ENCODE data around the gene DDAH2. TPM values are rescaled to one million over a fixed set of nuclear protein-coding genes. Genes with fewer than 3 reads are reported as not detected.
A peak's percentile ranks its signal among the peaks of the same experiment; 100 is the strongest.

The DDAH2 gene
- polyA plus RNA-seq, 3 donors, result 29.8 to 56.0 (median 30.6) TPM

DNA sequence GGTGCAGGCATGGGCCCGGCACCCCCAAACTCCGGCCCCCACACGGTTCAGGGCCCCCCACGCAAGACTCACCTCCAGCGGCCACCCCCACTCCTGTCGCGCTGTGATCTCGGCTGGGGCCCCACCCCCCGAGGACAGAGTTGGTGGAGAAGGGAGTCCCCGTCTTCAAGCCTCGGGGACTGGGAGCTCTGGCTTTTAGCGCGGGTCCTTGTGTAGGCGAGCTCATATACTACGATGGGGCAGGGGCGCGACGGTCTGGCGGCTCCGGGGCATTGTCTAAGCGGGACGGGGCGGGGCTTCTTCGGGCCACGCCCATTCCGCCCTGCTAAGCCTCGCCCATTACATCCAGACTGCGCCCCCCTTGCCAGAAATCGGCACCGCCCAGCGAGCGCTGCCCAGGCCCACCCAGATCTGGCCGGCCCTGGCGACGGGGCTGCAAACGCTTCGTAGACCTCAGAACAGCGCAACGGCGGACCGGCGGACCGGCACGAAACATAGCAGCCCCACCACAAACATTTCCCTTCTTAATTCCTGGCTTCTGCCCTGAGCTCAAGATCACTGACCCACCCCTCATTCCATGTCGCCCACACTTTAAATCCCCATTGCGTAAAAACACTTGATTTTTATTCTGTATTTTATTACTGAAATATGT lies 1.0 kb upstream of the DDAH2 start:
- Histone ChIP-seq H3K9me3 (replicated peaks in 1 of 2; ENCODE audit: control insufficient read depth in 1 of 2, insufficient read depth in 1 of 2, low read length in 2 of 2) (no peaks in the 10 kb centered on the region), H3K4me3 (replicated peaks in 1 of 3; ENCODE audit: low read depth in 2 of 3, low read length in 3 of 3) (peak overlapping the region; percentile 68 to 87 (median 81)), H3K79me2 (ENCODE audit: insufficient read depth, low read length) (peaks cover 65% of the 10 kb centered on the region), H3K9ac (ENCODE audit: insufficient read depth, low read length, poor library complexity, severe bottlenecking) (peak overlapping the region; percentile 64), H3K27me3 (ENCODE audit: control insufficient read depth in 2 of 2, insufficient read depth in 2 of 2, low read length in 2 of 2) (no peaks in the 10 kb centered on the region), H4K20me1 (ENCODE audit: insufficient read depth, low read length) (peaks cover 48% of the 10 kb centered on the region), H3K4me2 (replicated peaks; ENCODE audit: extremely low read depth, low read length, poor library complexity, severe bottlenecking) (peak overlapping the region; percentile 92), H3K27ac (ENCODE audit: low read depth in 1 of 2, low read length in 2 of 2) (peak overlapping the region; percentile 94 to 96), H3K36me3 (replicated peaks in 1 of 2; ENCODE audit: control insufficient read depth in 1 of 2, insufficient read depth in 2 of 2, low read length in 2 of 2) (peaks cover 39 to 40% of the 10 kb centered on the region in 2 donors), H3K4me1 (ENCODE audit: control insufficient read depth in 1 of 2, insufficient read depth in 2 of 2, low read length in 2 of 2) (peaks cover 78 to 91% of the 10 kb centered on the region in 2 donors), H2AFZ (ENCODE audit: insufficient read depth, low read depth, low read length, poor library complexity, severe bottlenecking) (no peak overlapping the region)
- Mint-ChIP-seq H3K27ac (peak overlapping the region; percentile 96 to 99 (median 98)), H3K9me3 (peaks cover 0 to 4% (median 0%) of the 10 kb centered on the region in 7 donors), H3K4me1 (peaks cover 72% of the 10 kb centered on the region), H3K4me3 (peak overlapping the region; percentile 96), H3K36me3 (peaks cover 58 to 63% of the 10 kb centered on the region in 2 donors), H3K27me3 (ENCODE audit: low read depth in 3 of 3) (peaks cover 0 to 4% (median 2%) of the 10 kb centered on the region in 3 donors)
- under 1% methylated on average over 37 of the region's 46 CpGs for WGBS (ENCODE audit: insufficient coverage)
- TF ChIP-seq, protein P1, sequence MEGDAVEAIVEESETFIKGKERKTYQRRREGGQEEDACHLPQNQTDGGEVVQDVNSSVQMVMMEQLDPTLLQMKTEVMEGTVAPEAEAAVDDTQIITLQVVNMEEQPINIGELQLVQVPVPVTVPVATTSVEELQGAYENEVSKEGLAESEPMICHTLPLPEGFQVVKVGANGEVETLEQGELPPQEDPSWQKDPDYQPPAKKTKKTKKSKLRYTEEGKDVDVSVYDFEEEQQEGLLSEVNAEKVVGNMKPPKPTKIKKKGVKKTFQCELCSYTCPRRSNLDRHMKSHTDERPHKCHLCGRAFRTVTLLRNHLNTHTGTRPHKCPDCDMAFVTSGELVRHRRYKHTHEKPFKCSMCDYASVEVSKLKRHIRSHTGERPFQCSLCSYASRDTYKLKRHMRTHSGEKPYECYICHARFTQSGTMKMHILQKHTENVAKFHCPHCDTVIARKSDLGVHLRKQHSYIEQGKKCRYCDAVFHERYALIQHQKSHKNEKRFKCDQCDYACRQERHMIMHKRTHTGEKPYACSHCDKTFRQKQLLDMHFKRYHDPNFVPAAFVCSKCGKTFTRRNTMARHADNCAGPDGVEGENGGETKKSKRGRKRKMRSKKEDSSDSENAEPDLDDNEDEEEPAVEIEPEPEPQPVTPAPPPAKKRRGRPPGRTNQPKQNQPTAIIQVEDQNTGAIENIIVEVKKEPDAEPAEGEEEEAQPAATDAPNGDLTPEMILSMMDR (IDR thresholded peaks at IDR 0.05), result no peak
- DNase-seq, result peak; percentile 55 to 70 (median 65)
- intact Hi-C loops (cut with micrococcal nuclease), result loop anchor here (2.0 to 10.0 kb wide), 6 partner anchors 37 to 185 kb away; partner anchors contain the start of genes ATP6V1G2 (in 1 of the 2), DDX39B (in 1 of the 2), NFKBIL1 (in 1 of the 2) and VARS1 (in 1 of the 2)

DNA sequence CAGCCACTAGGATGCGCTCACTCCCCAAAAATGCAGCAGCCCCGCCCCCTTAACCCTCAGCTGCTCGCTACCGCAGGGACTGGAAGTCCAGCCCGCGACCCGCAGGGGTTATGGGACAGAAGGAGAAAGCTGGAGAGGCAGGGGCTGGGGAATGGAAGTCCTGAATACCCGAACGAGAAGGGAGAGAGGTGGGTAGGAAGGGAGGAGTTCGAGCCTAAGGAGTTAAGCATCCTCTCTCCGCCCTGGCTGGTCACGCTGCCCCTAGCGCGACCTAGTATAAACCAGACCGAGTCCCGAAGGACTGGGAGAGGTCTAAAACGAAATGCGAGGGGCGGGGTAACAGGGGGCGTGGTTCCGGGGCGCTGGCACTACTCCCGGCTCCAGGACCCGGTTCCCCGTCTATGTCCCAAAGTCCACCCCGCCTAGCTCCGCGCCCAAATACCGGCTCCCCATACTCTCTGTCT lies 448 bp upstream of the DDAH2 start:
- Mint-ChIP-seq H3K9me3 (peaks cover 0 to 4% (median 0%) of the 10 kb centered on the region in 7 donors), H3K4me1 (peaks cover 73% of the 10 kb centered on the region), H3K27ac (peak overlapping the region; percentile 96 to 99 (median 98)), H3K4me3 (peak overlapping the region; percentile 96), H3K27me3 (ENCODE audit: low read depth in 3 of 3) (peaks cover 0 to 4% (median 4%) of the 10 kb centered on the region in 3 donors), H3K36me3 (peaks cover 62 to 65% of the 10 kb centered on the region in 2 donors)
- Histone ChIP-seq H2AFZ (ENCODE audit: insufficient read depth, low read depth, low read length, poor library complexity, severe bottlenecking) (no peak overlapping the region), H3K4me2 (replicated peaks; ENCODE audit: extremely low read depth, low read length, poor library complexity, severe bottlenecking) (peak overlapping the region; percentile 92), H3K79me2 (ENCODE audit: insufficient read depth, low read length) (peaks cover 59% of the 10 kb centered on the region), H3K27ac (ENCODE audit: low read depth in 1 of 2, low read length in 2 of 2) (peak overlapping the region; percentile 94 to 96), H3K9ac (ENCODE audit: insufficient read depth, low read length, poor library complexity, severe bottlenecking) (peak overlapping the region; percentile 64), H3K36me3 (replicated peaks in 1 of 2; ENCODE audit: control insufficient read depth in 1 of 2, insufficient read depth in 2 of 2, low read length in 2 of 2) (peaks cover 39 to 40% of the 10 kb centered on the region in 2 donors), H3K9me3 (replicated peaks in 1 of 2; ENCODE audit: control insufficient read depth in 1 of 2, insufficient read depth in 1 of 2, low read length in 2 of 2) (no peaks in the 10 kb centered on the region), H3K4me1 (ENCODE audit: control insufficient read depth in 1 of 2, insufficient read depth in 2 of 2, low read length in 2 of 2) (peaks cover 76 to 90% of the 10 kb centered on the region in 2 donors), H3K27me3 (ENCODE audit: control insufficient read depth in 2 of 2, insufficient read depth in 2 of 2, low read length in 2 of 2) (no peaks in the 10 kb centered on the region), H4K20me1 (ENCODE audit: insufficient read depth, low read length) (peaks cover 44% of the 10 kb centered on the region), H3K4me3 (replicated peaks in 1 of 3; ENCODE audit: low read depth in 2 of 3, low read length in 3 of 3) (peak overlapping the region; percentile 68 to 87 (median 81))
- intact Hi-C loops (cut with micrococcal nuclease), result loop anchor here (5.0 to 10.0 kb wide), 2 partner anchors 103 to 105 kb away; no protein-coding TSS in a partner anchor
- under 1% methylated on average over 22 of the region's 29 CpGs for WGBS (ENCODE audit: insufficient coverage)
- DNase-seq, result peak; percentile 75 to 83 (median 78)
- TF ChIP-seq, protein P1 (IDR thresholded peaks at IDR 0.05), result peak; percentile 80
